ENCODE data around the gene CCL22.
"Not testable (repeated sequence)": the region's sequence is repeated elsewhere in the genome, so short reads cannot be mapped to it uniquely, and the experiment has no call there.

The CCL22 gene

GRCh38 chr16:57348327-57348726 lies 10.3 kb upstream of the CCL22 start:
- DNase-seq: no peak

GRCh38 chr16:57349212-57350031 lies 9.2 kb upstream of the CCL22 start:
- peak; percentile 11 to 21 for DNase-seq

GRCh38 chr16:57352636-57353047 lies 5.9 kb upstream of the CCL22 start:
- no peak for DNase-seq

- DNase-seq: no peak
Measured at GRCh38 chr16:57354311-57354710, 4.3 kb upstream of the CCL22 start.

- no peak for DNase-seq
Measured at GRCh38 chr16:57355898-57356414, 2.6 kb upstream of the CCL22 start.

- DNase-seq: no peak
Measured at GRCh38 chr16:57356547-57356946, 2.0 kb upstream of the CCL22 start.

GRCh38 chr16:57357330-57358085 lies 1.1 kb upstream of the CCL22 start:
- DNase-seq: no peak

- no peak for DNase-seq
Measured at GRCh38 chr16:57358086-57358420, 530 bp upstream of the CCL22 start.

GRCh38 chr16:57360321-57360935 lies 1.8 kb downstream of the CCL22 start:
- DNase-seq: no peak

- no peak for DNase-seq
Measured at GRCh38 chr16:57361404-57361803, 2.8 kb downstream of the CCL22 start.

- DNase-seq: no peak
Measured at GRCh38 chr16:57364143-57364542, 5.6 kb downstream of the CCL22 start.

- DNase-seq: no peak
Measured at GRCh38 chr16:57366544-57367040, 8.0 kb downstream of the CCL22 start.

- DNase-seq: no peak
Measured at GRCh38 chr16:57367116-57367752, 8.7 kb downstream of the CCL22 start.

GRCh38 chr16:57371494-57372371 lies 13.2 kb downstream of the CCL22 start:
- DNase-seq: no peak

GRCh38 chr16:57372372-57373116 lies 14.0 kb downstream of the CCL22 start, which contains the start of gene CX3CL1:
TSS of gene CX3CL1 (plus strand) at chr16:57372490. CDS start at chr16:57372569, 79 bp downstream.
- DNase-seq: no peak

- no peak for DNase-seq
Measured at GRCh38 chr16:57373117-57373947, 14.7 kb downstream of the CCL22 start.

- peak in 1 of 2 experiments; percentile 11 for DNase-seq
Measured at GRCh38 chr16:57374067-57374534, 15.5 kb downstream of the CCL22 start.

GRCh38 chr16:57374925-57375465 lies 16.4 kb downstream of the CCL22 start:
- not testable (repeated sequence) for DNase-seq

- no peak for DNase-seq
Measured at GRCh38 chr16:57376313-57376818, 17.8 kb downstream of the CCL22 start.

All from activated CD4-positive, alpha-beta T cell treated with anti-CD3 and anti-CD28 coated beads, Interleukin-2, amount 50 U/mL, for 48 hours (primary cell).